K562 (cell line): ENCODE results near the gene CYS1.

Source experiments
- BMI1 ChIP-seq: fragments of 150-350 bp; IDR thresholded peaks from 2 replicates; pipeline ENCODE4 v1.6.1; 2014; ENCODE audit warnings: low read length
- HDGF ChIP-seq: fragments of 450-650 bp; IDR thresholded peaks from 2 replicates; pipeline ENCODE4 v1.6.1; 2016
- RBM34 ChIP-seq: fragments of 200-400 bp; formaldehyde crosslinking; IDR thresholded peaks from 2 replicates; pipeline ENCODE4 v1.6.1; 2018; ENCODE audit warnings: low read length, borderline replicate concordance; ENCODE audit not compliant: insufficient read depth
- ZNF174 ChIP-seq: fragments of 250-450 bp; sonication (Bioruptor Pico); IDR thresholded peaks from 2 replicates; pipeline ENCODE4 v1.4.0; 2020; ENCODE audit warnings: mild to moderate bottlenecking
- ZNF197 ChIP-seq: fragments of 200-800 bp; sonication (Bioruptor generic); IDR thresholded peaks from 2 replicates; pipeline ENCODE4 v1.6.1; 2016; ENCODE audit warnings: low read depth, missing genetic modification characterization, missing compliant biosample characterization
- TF ChIP-seq, protein P1 (sequence below): fragments of 200-400 bp; formaldehyde crosslinking; IDR thresholded peaks from 2 replicates; pipeline ENCODE4 v1.6.1; 2017; ENCODE audit warnings: mild to moderate bottlenecking, low read depth, low read length, moderate library complexity

DNA sequence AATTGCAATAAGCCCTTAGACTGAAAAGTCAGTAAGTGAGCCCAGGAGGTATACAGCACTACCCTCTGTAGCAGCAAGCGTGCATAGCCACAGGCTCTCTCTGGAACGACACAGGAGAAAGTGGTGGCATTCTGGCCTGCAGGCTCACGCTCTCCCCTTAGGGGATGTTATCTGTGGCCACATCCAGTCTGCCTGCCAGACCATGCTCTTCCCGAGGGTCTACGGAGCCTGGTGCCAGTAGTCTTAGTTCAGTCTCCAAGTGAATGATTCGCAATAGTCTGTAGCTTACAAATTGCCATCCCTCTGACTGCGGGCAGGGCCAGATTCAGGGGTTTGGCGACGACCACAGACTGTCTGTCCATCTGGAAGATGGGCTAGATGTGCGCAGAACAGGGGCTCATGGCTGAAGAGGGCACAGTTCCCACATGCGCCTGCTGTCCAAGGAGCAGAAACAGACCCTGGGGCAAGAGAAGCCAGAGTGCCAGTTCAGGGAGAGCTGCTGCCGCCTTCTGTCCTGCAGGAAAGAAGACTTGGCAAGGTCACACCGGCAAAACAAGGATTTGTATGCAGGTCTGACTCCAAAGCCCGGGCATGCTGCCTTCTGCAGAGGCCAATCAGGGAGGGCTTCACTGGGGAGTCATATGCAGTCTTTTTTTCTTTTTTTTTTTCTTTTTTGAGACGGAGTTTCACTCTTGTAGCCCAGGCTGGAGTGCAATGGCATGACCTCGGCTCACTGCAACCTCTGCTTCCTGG lies 40.4 kb downstream of the CYS1 start:
- TF ChIP-seq, protein P1, sequence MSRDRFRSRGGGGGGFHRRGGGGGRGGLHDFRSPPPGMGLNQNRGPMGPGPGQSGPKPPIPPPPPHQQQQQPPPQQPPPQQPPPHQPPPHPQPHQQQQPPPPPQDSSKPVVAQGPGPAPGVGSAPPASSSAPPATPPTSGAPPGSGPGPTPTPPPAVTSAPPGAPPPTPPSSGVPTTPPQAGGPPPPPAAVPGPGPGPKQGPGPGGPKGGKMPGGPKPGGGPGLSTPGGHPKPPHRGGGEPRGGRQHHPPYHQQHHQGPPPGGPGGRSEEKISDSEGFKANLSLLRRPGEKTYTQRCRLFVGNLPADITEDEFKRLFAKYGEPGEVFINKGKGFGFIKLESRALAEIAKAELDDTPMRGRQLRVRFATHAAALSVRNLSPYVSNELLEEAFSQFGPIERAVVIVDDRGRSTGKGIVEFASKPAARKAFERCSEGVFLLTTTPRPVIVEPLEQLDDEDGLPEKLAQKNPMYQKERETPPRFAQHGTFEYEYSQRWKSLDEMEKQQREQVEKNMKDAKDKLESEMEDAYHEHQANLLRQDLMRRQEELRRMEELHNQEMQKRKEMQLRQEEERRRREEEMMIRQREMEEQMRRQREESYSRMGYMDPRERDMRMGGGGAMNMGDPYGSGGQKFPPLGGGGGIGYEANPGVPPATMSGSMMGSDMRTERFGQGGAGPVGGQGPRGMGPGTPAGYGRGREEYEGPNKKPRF = no peak
- TF ChIP-seq HDGF (no peak), BMI1 (no peak), RBM34 (no peak), ZNF174 (no peak), ZNF197 (CRISPR knock-in tag) (no peak)
